GM12864 (cell line): ENCODE measurements around the gene GMPPA.

ENCODE experiments used
- DNase-seq: peaks from one replicate; pipeline ENCODE4 v3.0.0-alpha.2; 2011; ENCODE audit warnings: low read depth
- H3K4me3 ChIP-seq: 2 replicates; pipeline ENCODE4 v1.5.1; 2011; ENCODE audit warnings: mild to moderate bottlenecking, low read depth, low read length, control low read depth
- CTCF ChIP-seq: IDR thresholded peaks from 2 replicates; pipeline ENCODE4 v1.5.1; 2011; ENCODE audit warnings: low read depth, mild to moderate bottlenecking, moderate library complexity, low read length, control low read depth, inconsistent platforms; ENCODE audit errors: missing control alignments

The GMPPA gene

GRCh38 chr2:219482674-219483405 is 15.9 kb upstream of the GMPPA start:
- TF ChIP-seq CTCF: no peak
- no peak overlapping the region for H3K4me3 ChIP-seq
- DNase-seq: no peak

- H3K4me3 ChIP-seq: no peak overlapping the region
- no peak for DNase-seq
- TF ChIP-seq CTCF: no peak
These were observed 15.0 kb upstream of the GMPPA start for GRCh38 chr2:219483451-219484342.

DNA sequence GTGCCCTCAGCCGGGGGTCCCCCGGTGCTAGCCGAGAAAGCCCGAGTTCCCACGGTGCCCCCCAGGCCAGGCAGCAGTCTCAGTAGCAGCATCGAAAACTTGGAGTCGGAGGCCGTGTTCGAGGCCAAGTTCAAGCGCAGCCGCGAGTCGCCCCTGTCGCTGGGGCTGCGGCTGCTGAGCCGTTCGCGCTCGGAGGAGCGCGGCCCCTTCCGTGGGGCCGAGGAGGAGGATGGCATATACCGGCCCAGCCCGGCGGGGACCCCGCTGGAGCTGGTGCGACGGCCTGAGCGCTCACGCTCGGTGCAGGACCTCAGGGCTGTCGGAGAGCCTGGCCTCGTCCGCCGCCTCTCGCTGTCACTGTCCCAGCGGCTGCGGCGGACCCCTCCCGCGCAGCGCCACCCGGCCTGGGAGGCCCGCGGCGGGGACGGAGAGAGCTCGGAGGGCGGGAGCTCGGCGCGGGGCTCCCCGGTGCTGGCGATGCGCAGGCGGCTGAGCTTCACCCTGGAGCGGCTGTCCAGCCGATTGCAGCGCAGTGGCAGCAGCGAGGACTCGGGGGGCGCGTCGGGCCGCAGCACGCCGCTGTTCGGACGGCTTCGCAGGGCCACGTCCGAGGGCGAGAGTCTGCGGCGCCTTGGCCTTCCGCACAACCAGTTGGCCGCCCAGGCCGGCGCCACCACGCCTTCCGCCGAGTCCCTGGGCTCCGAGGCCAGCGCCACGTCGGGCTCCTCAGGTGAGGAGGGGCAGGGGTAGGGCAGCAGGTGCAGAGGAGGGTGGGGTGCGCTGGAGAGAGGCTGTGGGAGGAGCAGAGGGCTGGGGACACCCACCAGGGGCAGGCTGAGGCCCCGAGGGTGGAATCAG is 14.1 kb upstream of the GMPPA start:
- DNase-seq: no peak
- no peak overlapping the region for H3K4me3 ChIP-seq
- no peak for TF ChIP-seq CTCF

GRCh38 chr2:219485201-219485580 is 13.5 kb upstream of the GMPPA start:
- TF ChIP-seq CTCF: no peak
- no peak for DNase-seq
- H3K4me3 ChIP-seq: no peak overlapping the region

DNA sequence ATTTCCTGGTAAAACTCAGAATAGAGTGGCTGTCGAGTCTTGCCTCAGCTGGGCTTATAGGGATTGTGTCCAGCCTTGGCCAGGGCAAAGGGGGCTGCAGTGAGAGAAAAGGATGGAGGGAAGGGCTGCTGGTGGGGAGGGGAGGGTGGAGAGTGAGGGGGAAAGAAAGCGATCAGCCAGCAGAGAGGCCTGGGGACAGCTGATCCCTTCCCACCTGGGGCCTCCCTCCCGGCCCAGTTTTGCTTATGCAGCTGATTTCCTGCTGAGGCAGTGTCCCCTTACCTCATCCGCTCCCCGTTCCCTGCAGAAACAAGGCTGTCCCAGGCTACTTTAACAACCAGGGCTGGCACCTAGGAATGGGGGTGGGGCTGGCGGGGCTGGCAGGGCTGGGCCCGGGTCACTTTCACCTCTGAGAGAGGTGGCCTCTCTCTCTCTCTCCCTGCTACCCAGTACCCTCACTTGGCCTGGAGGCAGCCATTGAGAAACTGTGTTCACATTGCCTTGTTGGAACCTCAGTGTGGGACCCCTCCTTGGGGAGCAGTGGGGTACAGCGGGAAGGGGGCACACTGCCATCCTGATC is 12.2 kb upstream of the GMPPA start:
- H3K4me3 ChIP-seq: no peak overlapping the region
- no peak for TF ChIP-seq CTCF
- DNase-seq: no peak

- TF ChIP-seq CTCF: no peak
- DNase-seq: no peak
- H3K4me3 ChIP-seq: no peak overlapping the region
These were observed 10.4 kb upstream of the GMPPA start for GRCh38 chr2:219488149-219488843.
